IPS DF 19.7 (cell line): Measurements from ENCODE around the gene SLC43A2.
A peak's percentile ranks its signal among the peaks of the same experiment; 100 is the strongest.
"Not testable (repeated sequence)": the region's sequence is repeated elsewhere in the genome, so short reads cannot be mapped to it uniquely, and the experiment has no call there.

Source experiments
- DNase-seq: peaks from one replicate; pipeline ENCODE4 v3.0.0-alpha.2; 2013; ENCODE audit warnings: low read depth, low spot score

SLC43A2 gene

DNA sequence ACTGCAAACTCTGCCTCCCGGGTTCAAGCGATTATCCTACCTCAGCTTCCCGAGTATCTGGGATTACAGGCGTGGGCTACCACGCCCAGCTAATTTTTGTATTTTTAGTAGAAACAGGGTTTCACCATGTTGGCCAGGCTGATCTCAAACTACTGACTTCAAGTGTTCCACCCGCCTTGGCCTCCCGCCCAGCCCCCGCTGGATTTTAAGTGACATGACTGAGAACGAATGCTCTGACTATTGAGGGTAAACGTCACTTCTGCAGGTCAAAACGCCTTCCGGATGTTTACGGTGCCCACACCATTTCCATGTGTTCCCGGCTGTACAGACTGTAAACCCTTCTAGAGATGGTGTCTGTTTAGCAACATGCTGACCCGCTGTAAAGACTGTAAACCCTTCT is 88.8 kb downstream of the SLC43A2 start:
- DNase-seq = no peak

DNA sequence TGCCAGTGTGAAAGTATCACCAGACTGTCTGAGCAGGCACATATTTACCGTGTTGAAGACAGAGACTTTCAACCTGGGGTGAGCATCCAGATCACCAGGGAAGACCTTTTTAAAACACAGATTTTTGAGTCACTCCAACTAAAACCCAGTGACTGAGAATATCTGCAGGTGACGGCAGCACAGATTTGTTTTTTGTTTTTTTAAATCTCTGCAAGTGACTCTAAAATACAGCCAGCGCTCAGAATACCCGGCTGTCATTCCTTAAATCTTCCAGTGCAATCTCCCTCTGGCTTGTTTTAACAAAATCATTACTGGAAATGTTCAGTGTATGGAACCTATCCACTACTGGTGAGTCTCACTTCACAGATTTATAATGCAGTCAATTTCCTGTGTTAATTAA is 92.9 kb downstream of the SLC43A2 start:
- no peak for DNase-seq

DNA sequence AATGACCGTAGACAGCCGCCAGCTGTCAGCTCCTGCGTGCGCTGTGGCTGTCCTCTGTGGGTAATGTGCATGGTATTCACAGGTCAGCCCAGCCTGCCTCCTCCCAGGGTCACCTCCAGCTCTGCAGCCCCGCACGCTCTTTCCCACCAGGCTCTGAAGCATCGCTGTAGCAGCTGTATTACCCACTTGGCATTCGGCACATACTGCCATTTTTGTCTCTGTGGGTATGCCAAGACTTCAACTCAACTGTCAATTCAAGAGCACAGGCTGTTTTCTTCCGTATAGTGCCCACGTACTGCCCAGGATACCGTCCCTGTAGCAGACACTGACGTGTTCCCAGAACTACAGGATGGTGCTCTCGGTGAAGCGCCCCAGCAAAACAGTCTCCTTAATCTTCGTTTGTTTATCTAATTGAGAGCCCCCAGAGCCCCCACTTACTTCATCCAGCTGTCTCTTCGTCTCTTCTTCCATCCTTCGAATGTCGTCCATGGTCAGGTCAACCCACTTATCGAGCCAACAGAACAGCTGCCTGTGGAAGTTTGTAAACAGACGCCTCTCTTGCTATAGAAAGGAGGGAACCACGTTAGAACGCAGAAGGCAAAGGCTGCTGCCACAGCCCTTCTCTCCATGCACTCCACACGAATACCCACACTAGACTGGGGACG is 94.8 kb downstream of the SLC43A2 start:
- DNase-seq = no peak

DNA sequence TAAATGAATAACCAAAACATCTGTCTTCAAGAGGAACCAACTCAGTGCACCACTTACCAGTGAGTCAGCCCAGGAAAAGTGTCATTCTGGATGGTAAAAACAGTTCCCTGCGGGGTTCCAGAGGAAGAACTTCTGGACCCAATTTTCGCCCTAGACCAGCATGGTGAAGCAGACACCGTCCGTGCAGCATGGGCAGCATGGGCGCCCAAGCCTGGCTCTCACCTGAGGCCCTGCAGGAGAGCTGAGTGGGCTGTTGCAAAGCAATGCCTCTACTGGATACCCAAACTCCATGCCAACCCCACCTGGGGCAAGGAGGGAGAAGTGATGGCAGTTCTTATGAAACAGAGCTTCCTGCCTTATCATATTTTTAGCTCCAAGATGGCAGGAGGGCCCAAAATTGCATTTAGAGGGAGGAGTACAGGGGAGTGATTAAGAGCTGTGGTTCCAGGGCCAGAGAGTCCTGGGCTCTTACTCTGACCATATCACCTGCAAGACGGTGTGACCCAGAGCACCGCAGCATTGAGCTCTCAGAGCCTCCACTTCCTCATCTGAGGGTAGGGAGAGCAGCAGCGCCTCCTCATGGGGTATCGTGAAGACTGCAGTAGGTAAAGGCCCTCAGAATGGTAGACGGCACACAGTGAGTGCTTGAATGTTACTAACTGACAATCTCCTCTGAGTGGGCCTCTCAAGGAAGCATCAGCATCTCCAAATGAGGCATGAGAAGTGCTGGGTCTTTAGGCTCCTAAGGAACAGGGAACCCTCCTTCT is 95.6 kb downstream of the SLC43A2 start:
- peak; percentile 23 for DNase-seq

DNA sequence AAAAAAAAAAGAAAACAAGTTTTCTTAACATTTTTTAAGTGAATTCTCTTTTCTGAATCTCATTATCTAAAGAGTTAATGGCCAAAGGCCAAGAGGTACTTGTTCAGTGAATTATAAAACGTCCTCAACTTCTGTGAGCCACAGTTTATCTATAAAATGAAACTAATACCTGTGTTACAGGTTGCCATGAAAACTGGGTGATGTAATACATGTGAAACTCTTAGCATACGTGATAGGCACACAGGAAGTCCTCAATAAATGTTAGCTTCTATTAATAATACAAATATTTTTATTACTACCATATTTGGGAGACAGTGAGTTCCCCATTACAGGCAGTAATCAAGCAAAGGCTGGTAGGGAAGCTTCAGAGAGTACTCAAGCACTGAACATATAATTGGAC is 98.8 kb downstream of the SLC43A2 start:
- DNase-seq = no peak

DNA sequence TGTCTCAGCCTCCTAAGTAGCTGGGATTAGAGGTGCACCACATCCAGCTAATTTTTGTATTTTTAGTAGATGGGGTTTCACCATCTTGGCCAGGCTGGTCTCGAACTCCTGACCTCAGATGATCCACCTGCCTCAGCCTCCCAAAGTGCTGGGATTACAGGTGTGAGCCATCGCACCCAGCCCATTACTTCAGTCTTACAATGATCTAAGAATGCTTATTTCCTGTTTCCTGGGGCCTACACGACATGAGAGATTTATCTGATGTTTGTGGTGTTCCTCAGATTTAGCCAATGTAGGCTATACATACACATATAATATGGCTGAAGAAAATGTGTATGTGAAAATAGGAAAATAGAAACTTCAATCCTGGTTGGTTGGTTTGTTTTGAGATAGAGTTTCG is 101.8 kb downstream of the SLC43A2 start:
- DNase-seq = not testable (repeated sequence)

DNA sequence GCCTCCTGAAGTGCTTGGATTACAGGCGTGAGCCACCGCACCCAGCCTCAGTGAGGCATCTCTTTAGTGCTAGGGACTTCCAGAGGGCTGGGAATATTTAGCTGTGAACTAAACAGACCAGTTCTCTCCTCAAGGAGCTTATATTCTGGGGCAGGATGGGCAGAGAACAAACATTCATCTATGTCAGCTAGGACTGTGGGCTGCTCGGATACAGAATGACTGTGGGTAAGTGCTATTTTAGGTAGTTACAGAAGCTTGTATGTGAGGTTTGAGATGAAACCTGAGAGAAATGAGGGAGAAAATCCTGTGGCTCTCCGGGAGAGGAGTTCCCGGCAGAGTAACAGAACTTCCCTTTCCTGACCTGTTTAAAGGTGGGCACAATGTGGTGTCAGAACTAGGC is 106.0 kb downstream of the SLC43A2 start:
- DNase-seq = no peak

DNA sequence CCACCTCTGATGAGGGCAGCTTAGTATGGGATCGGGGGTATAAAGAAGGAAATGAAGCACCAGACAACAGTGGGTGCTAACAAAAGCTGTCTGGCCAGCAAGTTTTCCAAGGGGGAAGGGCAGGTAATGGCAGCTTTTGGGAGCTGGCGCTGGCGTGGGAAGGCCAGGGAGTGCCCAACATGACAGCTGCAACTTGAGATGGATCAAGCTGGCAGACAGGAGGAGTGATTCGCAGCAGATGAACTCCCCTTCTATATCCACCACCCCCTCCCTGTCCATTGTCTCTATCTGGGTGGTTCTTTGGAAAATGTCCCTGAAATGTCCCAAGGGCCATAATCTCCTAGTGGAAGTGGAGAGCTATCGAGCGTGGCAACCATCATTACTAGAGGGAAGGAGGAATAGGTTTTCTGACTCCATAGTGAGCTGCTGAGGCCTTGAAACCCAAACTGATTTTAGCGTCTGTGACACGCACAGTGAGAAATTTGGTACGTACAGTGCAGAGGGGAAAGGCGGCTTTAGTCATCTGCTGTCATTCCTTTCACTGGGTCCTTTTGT is 107.5 kb downstream of the SLC43A2 start:
- no peak for DNase-seq

DNA sequence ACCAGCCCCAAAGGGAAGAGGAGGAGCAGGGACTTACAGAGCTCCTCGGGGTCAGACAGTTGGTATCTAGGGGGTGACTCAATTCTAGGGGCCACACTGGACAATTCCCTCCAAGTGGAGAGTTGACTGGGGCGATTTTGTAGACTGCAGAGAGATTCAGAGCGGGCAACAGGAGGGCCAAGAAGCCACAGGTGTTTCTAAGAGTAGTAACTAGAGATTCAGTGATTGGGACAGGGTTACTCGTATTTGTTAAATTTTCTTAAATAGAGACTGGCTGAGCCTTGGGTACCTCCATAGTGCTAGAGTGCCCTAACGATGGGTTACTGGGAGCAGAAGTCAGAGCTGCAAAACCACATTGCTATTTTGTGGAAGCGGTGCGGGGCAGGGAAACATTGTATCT is 109.0 kb downstream of the SLC43A2 start:
- no peak for DNase-seq
